Measurements from ENCODE around the gene MAP3K7. TPM values are rescaled to one million over a fixed set of nuclear protein-coding genes. Genes with fewer than 3 reads are reported as not detected.

Gene MAP3K7
- total and polyA plus RNA-seq, 2 of the 8 experiments (the other 6 are each of a cell fraction or from before 2014, with no cell fraction given) = 27.3 to 34.8 TPM

GRCh38 chr6:90490030-90490716 lies 96.7 kb downstream of the MAP3K7 start (continued):
- TF ChIP-seq SAP30 (IDR thresholded peaks at IDR 0.05; ENCODE audit: insufficient read depth, insufficient replicate concordance, low read length) (no peak), ZNF274 (IDR thresholded peaks at IDR 0.05; ENCODE audit: borderline replicate concordance, extremely low read depth, low read length) (no peak), CHD1 (IDR thresholded peaks at IDR 0.05; ENCODE audit: low read depth, low read length) (no peak)

Measured in H1 (cell line).